ELF-1 (cell line): Measurements from ENCODE around the gene ADGRV1.

ENCODE experiments used
- DNase-seq: peaks from one replicate; pipeline ENCODE4 v3.0.0-alpha.2; 2016; ENCODE audit warnings: low read depth, low spot score

Gene ADGRV1

GRCh38 chr5:91130759-91131158 lies 572.2 kb downstream of the ADGRV1 start:
- no peak for DNase-seq

- no peak for DNase-seq
Observed at GRCh38 chr5:91132550-91132949, 574.0 kb downstream of the ADGRV1 start.

- DNase-seq, result no peak
Observed at GRCh38 chr5:91133183-91133582, 574.6 kb downstream of the ADGRV1 start.

- no peak for DNase-seq
Observed at GRCh38 chr5:91135475-91136248, 577.1 kb downstream of the ADGRV1 start.

- no peak for DNase-seq
Observed at GRCh38 chr5:91136271-91136670, 577.7 kb downstream of the ADGRV1 start.

GRCh38 chr5:91137647-91138046 lies 579.0 kb downstream of the ADGRV1 start:
- DNase-seq, result no peak

- no peak for DNase-seq
Observed at GRCh38 chr5:91139572-91140200, 581.1 kb downstream of the ADGRV1 start.

GRCh38 chr5:91140657-91141056 lies 582.1 kb downstream of the ADGRV1 start:
- no peak for DNase-seq

GRCh38 chr5:91141642-91142041 lies 583.0 kb downstream of the ADGRV1 start:
- DNase-seq, result peak; percentile 59

GRCh38 chr5:91142386-91142785 lies 583.8 kb downstream of the ADGRV1 start:
- DNase-seq, result no peak

- DNase-seq, result no peak
Observed at GRCh38 chr5:91142819-91143218, 584.2 kb downstream of the ADGRV1 start.

- no peak for DNase-seq
Observed at GRCh38 chr5:91143840-91144239, 585.2 kb downstream of the ADGRV1 start.

- no peak for DNase-seq
Observed at GRCh38 chr5:91144491-91145332, 586.1 kb downstream of the ADGRV1 start.

- DNase-seq, result no peak
Observed at GRCh38 chr5:91145333-91145620, 586.7 kb downstream of the ADGRV1 start.

GRCh38 chr5:91146230-91146629 lies 587.6 kb downstream of the ADGRV1 start:
- DNase-seq, result no peak

- DNase-seq, result no peak
Observed at GRCh38 chr5:91146905-91147600, 588.5 kb downstream of the ADGRV1 start.

GRCh38 chr5:91150234-91150633 lies 591.6 kb downstream of the ADGRV1 start:
- no peak for DNase-seq

- DNase-seq, result no peak
Observed at GRCh38 chr5:91150636-91151035, 592.0 kb downstream of the ADGRV1 start.

- no peak for DNase-seq
Observed at GRCh38 chr5:91151947-91152346, 593.4 kb downstream of the ADGRV1 start.

GRCh38 chr5:91154338-91154737 lies 595.7 kb downstream of the ADGRV1 start:
- no peak for DNase-seq

- DNase-seq, result no peak
Observed at GRCh38 chr5:91155274-91155673, 596.7 kb downstream of the ADGRV1 start.

GRCh38 chr5:91156242-91156641 lies 597.6 kb downstream of the ADGRV1 start:
- DNase-seq, result no peak
